Cardiac muscle cell (in vitro differentiated cells and primary cell): ENCODE results near the gene USP6NL. TPM values are rescaled to one million over a fixed set of nuclear protein-coding genes. Genes with fewer than 3 reads are reported as not detected.
"Not testable (repeated sequence)": the region's sequence is repeated elsewhere in the genome, so short reads cannot be mapped to it uniquely, and the experiment has no call there.

Experiments used
- DNase-seq, 2 donors: peaks; one replicate each; pipeline versions ENCODE4 v3.0.0 to v3.0.0-alpha.2; 2010 to 2017; ENCODE audit warnings: low read depth in 1 of 2, low spot score in 1 of 2
- H3K27ac ChIP-seq: fragments of 200-600 bp; sonication (generic); 2 replicates; pipeline ENCODE4 v1.5.1; 2016
- H3K27me3 ChIP-seq: fragments of 200-600 bp; sonication (generic); 2 replicates; pipeline ENCODE4 v1.6.0; 2016; ENCODE audit warnings: control low read depth
- H3K36me3 ChIP-seq: fragments of 200-600 bp; sonication (generic); 2 replicates; pipeline ENCODE4 v1.5.1; 2016; ENCODE audit warnings: control low read depth
- H3K4me1 ChIP-seq: fragments of 200-600 bp; sonication (generic); 2 replicates; pipeline ENCODE4 v1.8.1; 2017; ENCODE audit warnings: low read depth, mild to moderate bottlenecking, mixed run types
- H3K4me3 ChIP-seq: fragments of 200-600 bp; sonication (generic); 2 replicates; pipeline ENCODE4 v1.5.1; 2016; ENCODE audit warnings: mild to moderate bottlenecking
- H3K9me3 ChIP-seq: fragments of 200-600 bp; sonication (generic); 2 replicates; pipeline ENCODE4 v1.5.1; 2017; ENCODE audit warnings: low read depth, mild to moderate bottlenecking, control low read depth
- polyA plus RNA-seq: library from polyadenylated mRNA; unstranded; fragments of >200 nt; fragmentation: Nextera tagmentation; extraction: Ambion mirVana; gene quantifications from 2 replicates; pipeline ENCODE4 v1.2.1, GENCODE V29; 2016
- total RNA-seq: library from RNA; depleted of rRNA; stranded (reverse); fragments of >200 nt; gene quantifications from 2 replicates; pipeline ENCODE4 v1.2.3, GENCODE V29; 2016
- TF ChIP-seq, protein P1 (sequence below): IDR thresholded peaks from 2 replicates; pipeline ENCODE4 v1.5.1; 2012; ENCODE audit warnings: low read depth, mild to moderate bottlenecking, low read length

Gene USP6NL
- total and polyA plus RNA-seq, 2 experiments from 2014 or later, result 13.6 to 25.4 TPM

DNA sequence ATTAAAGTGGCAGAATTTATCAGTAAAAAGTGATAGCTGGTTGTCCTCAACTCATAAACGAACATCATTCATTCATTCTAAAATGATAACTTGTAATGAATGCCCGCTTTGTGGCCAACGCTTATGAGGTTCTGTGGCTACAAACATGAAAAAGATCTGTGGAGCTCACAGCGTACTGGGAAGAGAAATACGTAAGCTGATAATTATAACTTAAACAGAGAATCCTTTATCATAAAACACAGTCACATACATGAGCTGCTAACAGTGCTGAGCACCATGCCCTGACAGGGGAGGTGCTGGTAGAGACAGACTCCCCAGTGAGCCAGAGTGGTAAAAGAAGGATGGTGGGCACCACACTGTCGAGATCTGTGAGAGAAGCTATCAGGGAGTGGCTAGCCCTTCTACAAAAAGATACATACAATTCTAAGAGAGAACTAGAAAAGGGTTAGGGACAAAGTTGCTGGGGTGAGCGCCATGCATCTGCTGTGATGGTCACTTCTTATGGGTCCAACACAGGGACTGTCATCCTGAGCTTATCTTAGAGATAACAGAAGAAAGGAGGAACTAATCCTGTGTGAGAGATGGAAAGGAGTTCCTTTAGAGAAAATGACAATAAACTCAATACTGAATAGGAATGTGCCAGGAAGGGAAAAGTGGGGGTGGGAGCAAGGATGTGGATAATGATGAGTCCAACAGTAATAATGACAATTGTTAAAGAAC lies 106.7 kb downstream of the USP6NL start:
- TF ChIP-seq, protein P1, sequence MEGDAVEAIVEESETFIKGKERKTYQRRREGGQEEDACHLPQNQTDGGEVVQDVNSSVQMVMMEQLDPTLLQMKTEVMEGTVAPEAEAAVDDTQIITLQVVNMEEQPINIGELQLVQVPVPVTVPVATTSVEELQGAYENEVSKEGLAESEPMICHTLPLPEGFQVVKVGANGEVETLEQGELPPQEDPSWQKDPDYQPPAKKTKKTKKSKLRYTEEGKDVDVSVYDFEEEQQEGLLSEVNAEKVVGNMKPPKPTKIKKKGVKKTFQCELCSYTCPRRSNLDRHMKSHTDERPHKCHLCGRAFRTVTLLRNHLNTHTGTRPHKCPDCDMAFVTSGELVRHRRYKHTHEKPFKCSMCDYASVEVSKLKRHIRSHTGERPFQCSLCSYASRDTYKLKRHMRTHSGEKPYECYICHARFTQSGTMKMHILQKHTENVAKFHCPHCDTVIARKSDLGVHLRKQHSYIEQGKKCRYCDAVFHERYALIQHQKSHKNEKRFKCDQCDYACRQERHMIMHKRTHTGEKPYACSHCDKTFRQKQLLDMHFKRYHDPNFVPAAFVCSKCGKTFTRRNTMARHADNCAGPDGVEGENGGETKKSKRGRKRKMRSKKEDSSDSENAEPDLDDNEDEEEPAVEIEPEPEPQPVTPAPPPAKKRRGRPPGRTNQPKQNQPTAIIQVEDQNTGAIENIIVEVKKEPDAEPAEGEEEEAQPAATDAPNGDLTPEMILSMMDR, result no peak
- Histone ChIP-seq H3K27me3 (no peaks in the 10 kb centered on the region), H3K9me3 (no peaks in the 10 kb centered on the region), H3K4me3 (no peak overlapping the region), H3K36me3 (no peaks in the 10 kb centered on the region), H3K27ac (no peak overlapping the region), H3K4me1 (peaks cover 4% of the 10 kb centered on the region)
- DNase-seq, result no peak

DNA sequence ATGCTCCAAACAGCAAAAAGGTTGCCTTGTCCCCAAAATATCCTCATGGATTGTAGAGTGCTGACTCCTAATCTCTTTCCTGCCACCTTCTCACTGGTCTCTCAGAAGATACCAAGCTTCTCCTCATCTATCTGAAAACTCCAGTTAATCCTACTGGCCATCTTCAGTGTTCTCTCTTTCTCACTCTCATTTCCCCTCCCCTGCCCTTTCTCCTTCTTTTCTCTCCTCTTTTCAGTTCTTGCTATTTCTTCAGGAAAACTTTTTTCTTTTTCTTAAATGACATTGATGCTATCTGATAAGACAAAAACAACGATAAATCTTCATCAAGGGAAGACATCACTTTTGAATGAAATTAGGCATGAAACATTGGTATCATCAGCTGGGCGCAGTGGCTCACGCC lies 109.8 kb downstream of the USP6NL start:
- Histone ChIP-seq H3K27ac (no peak overlapping the region), H3K36me3 (no peaks in the 10 kb centered on the region), H3K4me1 (peaks cover 7% of the 10 kb centered on the region), H3K27me3 (no peaks in the 10 kb centered on the region), H3K9me3 (no peaks in the 10 kb centered on the region), H3K4me3 (no peak overlapping the region)
- no peak for DNase-seq
- TF ChIP-seq, protein P1, result no peak

DNA sequence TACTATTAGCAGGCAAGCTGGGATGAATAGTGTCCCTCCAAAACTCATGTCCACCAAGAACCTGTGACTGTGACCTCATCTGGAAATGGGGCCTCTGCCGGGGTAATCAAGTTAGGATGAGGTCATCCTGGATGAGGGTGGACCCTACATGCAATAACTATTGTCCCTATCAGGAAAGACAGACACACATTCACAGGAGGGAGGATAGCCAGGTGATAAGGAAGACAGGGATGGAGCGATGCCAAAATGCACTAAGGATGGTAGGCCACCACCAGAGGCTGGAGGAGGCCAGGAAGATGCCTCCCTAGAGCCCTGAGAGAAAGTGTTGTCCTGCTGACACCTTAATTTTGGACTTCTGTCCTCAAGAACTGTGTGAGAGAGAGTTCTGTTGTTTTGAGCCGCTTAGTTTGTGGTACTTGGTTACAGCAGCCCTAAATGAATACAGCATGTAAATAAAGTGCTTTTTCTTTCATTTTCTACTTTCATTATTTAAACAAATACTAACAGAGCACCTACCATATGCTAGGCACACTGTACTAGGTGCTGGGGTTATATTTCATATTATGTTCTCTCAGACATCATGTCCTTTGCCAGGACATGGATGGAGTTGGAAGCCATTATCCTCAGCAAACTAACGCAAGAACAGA lies 111.9 kb downstream of the USP6NL start:
- H3K4me3 ChIP-seq, result no peak overlapping the region
- no peak for DNase-seq
- H3K9me3 ChIP-seq, result no peaks in the 10 kb centered on the region
- peaks cover 8% of the 10 kb centered on the region for H3K4me1 ChIP-seq
- H3K27me3 ChIP-seq, result no peaks in the 10 kb centered on the region
- no peak overlapping the region for H3K27ac ChIP-seq
- TF ChIP-seq, protein P1, result no peak
- H3K36me3 ChIP-seq, result no peaks in the 10 kb centered on the region

DNA sequence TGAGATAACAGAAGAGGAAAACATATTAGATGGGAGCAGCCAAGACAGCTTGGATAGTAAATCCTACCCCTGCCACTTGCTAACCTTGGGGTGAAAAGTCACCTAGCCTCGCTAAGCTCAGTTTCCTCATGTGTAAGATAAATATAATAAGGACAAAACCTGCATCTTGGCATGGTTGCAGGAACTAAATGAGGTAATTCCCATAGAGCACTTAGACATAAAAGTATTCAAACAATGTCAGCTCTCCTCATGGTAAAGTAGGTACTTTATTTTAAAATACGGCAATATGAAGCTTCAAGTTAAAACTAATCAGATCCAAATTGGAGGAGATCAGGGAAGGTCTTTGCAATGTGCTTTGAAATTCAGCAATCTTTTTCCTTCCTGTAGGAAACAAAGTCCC lies 113.1 kb downstream of the USP6NL start:
- no peaks in the 10 kb centered on the region for H3K9me3 ChIP-seq
- no peak overlapping the region for H3K4me3 ChIP-seq
- H3K27ac ChIP-seq, result no peak overlapping the region
- TF ChIP-seq, protein P1, result no peak
- peaks cover 8% of the 10 kb centered on the region for H3K4me1 ChIP-seq
- DNase-seq, result no peak
- no peaks in the 10 kb centered on the region for H3K36me3 ChIP-seq
- no peaks in the 10 kb centered on the region for H3K27me3 ChIP-seq

DNA sequence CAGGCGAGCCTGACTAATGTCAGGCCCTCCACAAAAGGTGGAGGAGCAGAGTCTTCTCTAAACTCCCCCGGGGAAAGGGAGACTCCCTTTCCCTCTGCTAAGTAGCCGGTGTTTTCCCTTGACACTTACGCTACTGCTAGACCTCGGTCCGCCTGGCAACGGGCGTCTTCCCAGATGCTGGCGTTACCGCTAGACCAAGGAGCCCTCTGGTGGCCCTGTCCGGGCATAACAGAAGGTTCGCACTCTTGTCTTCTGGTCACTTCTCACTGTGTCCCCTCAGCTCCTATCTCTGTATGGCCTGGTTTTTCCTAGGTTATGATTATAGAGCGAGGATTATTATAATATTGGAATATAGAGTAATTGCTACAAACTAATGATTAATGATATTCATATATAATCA lies 116.5 kb downstream of the USP6NL start:
- TF ChIP-seq, protein P1, result peak; percentile 51
- not testable (repeated sequence) for H3K36me3 ChIP-seq, H3K4me3 ChIP-seq, H3K9me3 ChIP-seq, H3K27me3 ChIP-seq, H3K27ac ChIP-seq
- peaks cover 17% of the 10 kb centered on the region for H3K4me1 ChIP-seq
- peak in 1 of 2 donors; percentile 44 for DNase-seq
